Neuronal stem cell (in vitro differentiated cells): Measurements from ENCODE around the gene ADGRV1. TPM values are rescaled to one million over a fixed set of nuclear protein-coding genes. Genes with fewer than 3 reads are reported as not detected.

Source experiments
- DNase-seq: peaks from one replicate; pipeline ENCODE4 v3.0.0-alpha.2; 2013; ENCODE audit warnings: low spot score
- H2AFZ ChIP-seq: one replicate; pipeline ENCODE4 v1.6.1; 2013; ENCODE audit warnings: mild to moderate bottlenecking, low read length, inconsistent platforms
- H2AK5ac ChIP-seq: 2 replicates; pipeline ENCODE4 v1.6.1; 2013; ENCODE audit warnings: low read depth, mild to moderate bottlenecking, inconsistent platforms, low read length, moderate library complexity, mixed read lengths
- H2BK120ac ChIP-seq: 2 replicates; pipeline ENCODE4 v1.6.1; 2013; ENCODE audit warnings: low read depth, mild to moderate bottlenecking, inconsistent platforms, low read length, moderate library complexity, mixed read lengths
- H2BK12ac ChIP-seq: one replicate; pipeline ENCODE4 v1.6.1; 2013; ENCODE audit warnings: low read length, inconsistent platforms
- H2BK15ac ChIP-seq: 2 replicates; pipeline ENCODE4 v1.6.1; 2013; ENCODE audit warnings: mild to moderate bottlenecking, low read length, inconsistent platforms, mixed read lengths
- H2BK5ac ChIP-seq: one replicate; pipeline ENCODE4 v1.6.1; 2013; ENCODE audit warnings: inconsistent platforms, mild to moderate bottlenecking, low read length, moderate library complexity
- H3K14ac ChIP-seq: one replicate; pipeline ENCODE4 v1.6.1; 2013; ENCODE audit warnings: low read length, inconsistent platforms
- H3K18ac ChIP-seq: 2 replicates; pipeline ENCODE4 v1.6.1; 2013; ENCODE audit warnings: low read length, inconsistent platforms
- H3K23ac ChIP-seq: 2 replicates; pipeline ENCODE4 v1.6.1; 2013; ENCODE audit warnings: low read depth, mild to moderate bottlenecking, mixed read lengths, low read length, inconsistent platforms; ENCODE audit not compliant: poor library complexity
- H3K27ac ChIP-seq: replicated peaks from 3 replicates; pipeline ENCODE4 v1.5.1; 2013; ENCODE audit warnings: low read length, inconsistent platforms
- H3K27me3 ChIP-seq, 3 experiments: 2 replicates each; pipeline ENCODE4 v1.6.1; 2013; ENCODE audit warnings: low read length in 3 of 3, mild to moderate bottlenecking in 2 of 3, inconsistent platforms in 1 of 3, low read depth in 1 of 3, mixed read lengths in 1 of 3, moderate library complexity in 1 of 3; ENCODE audit not compliant: control insufficient read depth in 3 of 3, insufficient read depth in 3 of 3
- H3K36me3 ChIP-seq, 2 donors: replicated peaks in 1 of 2; 2 replicates each; pipeline ENCODE4 v1.6.1; 2013; ENCODE audit warnings: low read length in 2 of 2; ENCODE audit not compliant: control insufficient read depth in 2 of 2, insufficient read depth in 2 of 2
- H3K4ac ChIP-seq: 2 replicates; pipeline ENCODE4 v1.6.1; 2013; ENCODE audit warnings: inconsistent platforms, mild to moderate bottlenecking, low read length, moderate library complexity
- H3K4me1 ChIP-seq, 2 donors: 1 replicate in 1 of 2; 2 replicates in 1 of 2; pipeline ENCODE4 v1.6.1; 2013; ENCODE audit warnings: low read length in 2 of 2, low read depth in 1 of 2; ENCODE audit not compliant: control insufficient read depth in 2 of 2, insufficient read depth in 1 of 2
- H3K4me2 ChIP-seq: one replicate; pipeline ENCODE4 v1.6.1; 2013; ENCODE audit warnings: mild to moderate bottlenecking, low read length, inconsistent platforms; ENCODE audit not compliant: insufficient read depth, poor library complexity, severe bottlenecking
- H3K4me3 ChIP-seq, 2 donors: 2 replicates each; pipeline ENCODE4 v1.5.1; 2013; ENCODE audit warnings: low read length in 2 of 2, mild to moderate bottlenecking in 2 of 2, inconsistent platforms in 1 of 2, moderate library complexity in 1 of 2
- H3K79me1 ChIP-seq: one replicate; pipeline ENCODE4 v1.6.1; 2013; ENCODE audit warnings: low read depth, mild to moderate bottlenecking, inconsistent platforms, low read length, moderate library complexity
- H3K9ac ChIP-seq: one replicate; pipeline ENCODE4 v1.6.1; 2013; ENCODE audit warnings: mild to moderate bottlenecking, low read depth, low read length, inconsistent platforms; ENCODE audit not compliant: poor library complexity
- H3K9me3 ChIP-seq, 2 donors: replicated peaks in 1 of 2; 2 replicates each; pipeline versions ENCODE3 to v1.6.1; 2013; ENCODE audit warnings: low read length in 2 of 2, mild to moderate bottlenecking in 2 of 2, inconsistent platforms in 1 of 2, low read depth in 1 of 2, mixed read lengths in 1 of 2, moderate library complexity in 1 of 2; ENCODE audit not compliant: control insufficient read depth in 2 of 2, insufficient read depth in 1 of 2
- H4K8ac ChIP-seq: one replicate; pipeline ENCODE4 v1.6.1; 2013; ENCODE audit warnings: low read depth, mild to moderate bottlenecking, inconsistent platforms, low read length, moderate library complexity
- H4K91ac ChIP-seq: one replicate; pipeline ENCODE4 v1.6.1; 2013; ENCODE audit warnings: low read length, low read depth, mild to moderate bottlenecking, inconsistent platforms; ENCODE audit not compliant: poor library complexity
- WGBS, 2 donors: extraction: QIAGEN DNeasy Blood & Tissue Kit; methylation state at CpG; one replicate each; pipeline ENCODE4 v1.1.7; 2013; ENCODE audit warnings: missing lambda C conversion rate in 2 of 2, mixed read lengths in 1 of 2; ENCODE audit not compliant: insufficient read length in 2 of 2, insufficient replicate concordance in 1 of 2; ENCODE audit errors: extremely low coverage in 2 of 2; 5-methylcytosine and 5-hydroxymethylcytosine counted together
- polyA plus RNA-seq, 2 experiments: library from polyadenylated mRNA; stranded (reverse); fragments of 200-250 nt; gene quantifications; one replicate each; pipeline ENCODE4 v1.2.3, GENCODE V29; 2013

ADGRV1 gene, protein sequence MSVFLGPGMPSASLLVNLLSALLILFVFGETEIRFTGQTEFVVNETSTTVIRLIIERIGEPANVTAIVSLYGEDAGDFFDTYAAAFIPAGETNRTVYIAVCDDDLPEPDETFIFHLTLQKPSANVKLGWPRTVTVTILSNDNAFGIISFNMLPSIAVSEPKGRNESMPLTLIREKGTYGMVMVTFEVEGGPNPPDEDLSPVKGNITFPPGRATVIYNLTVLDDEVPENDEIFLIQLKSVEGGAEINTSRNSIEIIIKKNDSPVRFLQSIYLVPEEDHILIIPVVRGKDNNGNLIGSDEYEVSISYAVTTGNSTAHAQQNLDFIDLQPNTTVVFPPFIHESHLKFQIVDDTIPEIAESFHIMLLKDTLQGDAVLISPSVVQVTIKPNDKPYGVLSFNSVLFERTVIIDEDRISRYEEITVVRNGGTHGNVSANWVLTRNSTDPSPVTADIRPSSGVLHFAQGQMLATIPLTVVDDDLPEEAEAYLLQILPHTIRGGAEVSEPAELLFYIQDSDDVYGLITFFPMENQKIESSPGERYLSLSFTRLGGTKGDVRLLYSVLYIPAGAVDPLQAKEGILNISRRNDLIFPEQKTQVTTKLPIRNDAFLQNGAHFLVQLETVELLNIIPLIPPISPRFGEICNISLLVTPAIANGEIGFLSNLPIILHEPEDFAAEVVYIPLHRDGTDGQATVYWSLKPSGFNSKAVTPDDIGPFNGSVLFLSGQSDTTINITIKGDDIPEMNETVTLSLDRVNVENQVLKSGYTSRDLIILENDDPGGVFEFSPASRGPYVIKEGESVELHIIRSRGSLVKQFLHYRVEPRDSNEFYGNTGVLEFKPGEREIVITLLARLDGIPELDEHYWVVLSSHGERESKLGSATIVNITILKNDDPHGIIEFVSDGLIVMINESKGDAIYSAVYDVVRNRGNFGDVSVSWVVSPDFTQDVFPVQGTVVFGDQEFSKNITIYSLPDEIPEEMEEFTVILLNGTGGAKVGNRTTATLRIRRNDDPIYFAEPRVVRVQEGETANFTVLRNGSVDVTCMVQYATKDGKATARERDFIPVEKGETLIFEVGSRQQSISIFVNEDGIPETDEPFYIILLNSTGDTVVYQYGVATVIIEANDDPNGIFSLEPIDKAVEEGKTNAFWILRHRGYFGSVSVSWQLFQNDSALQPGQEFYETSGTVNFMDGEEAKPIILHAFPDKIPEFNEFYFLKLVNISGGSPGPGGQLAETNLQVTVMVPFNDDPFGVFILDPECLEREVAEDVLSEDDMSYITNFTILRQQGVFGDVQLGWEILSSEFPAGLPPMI (N-terminal part only)
- 12.6 TPM for polyA plus RNA-seq (2013, experiment 1 of 2)
- 12.8 TPM for polyA plus RNA-seq (2013, experiment 2 of 2)

GRCh38 chr5:90558344-90559192, at the start of gene ADGRV1:
ADGRV1 (plus strand) TSS chr5:90558797; CDS start chr5:90558896, 99 bp downstream.
- Histone ChIP-seq H2BK5ac (no peak within 1 kb of the TSS), H3K4me2 (peak within 1 kb of the TSS; percentile 78), H3K18ac (peak within 1 kb of the TSS; percentile 95), H4K8ac (no peak within 1 kb of the TSS), H2BK12ac (peak within 1 kb of the TSS; percentile 78), H3K14ac (peak within 1 kb of the TSS; percentile 50), H3K9ac (peak within 1 kb of the TSS; percentile 92), H2BK120ac (peak within 1 kb of the TSS; percentile 48), H3K4me3 (peak within 1 kb of the TSS; percentile 79 to 93), H2BK15ac (no peak within 1 kb of the TSS), H3K27ac (peak within 1 kb of the TSS; percentile 80), H3K27me3 (peaks cover 0 to 4% (median 0%) of the 10 kb centered on the region in 3 experiments), H3K9me3 (no peaks in the 10 kb centered on the region), H3K36me3 (no peaks in the 10 kb centered on the region), H3K4ac (no peak within 1 kb of the TSS), H3K79me1 (no peaks in the 10 kb centered on the region), H4K91ac (no peak within 1 kb of the TSS), H2AK5ac (no peak within 1 kb of the TSS), H3K4me1 (peaks cover 7 to 43% of the 10 kb centered on the region in 2 donors), H3K23ac (peak within 1 kb of the TSS; percentile 94), H2AFZ (peak within 1 kb of the TSS; percentile 96)
- no CpG with 5 or more reads among the region's 60 CpGs for WGBS, 2 donors
- DNase-seq = peak; percentile 96

DNA sequence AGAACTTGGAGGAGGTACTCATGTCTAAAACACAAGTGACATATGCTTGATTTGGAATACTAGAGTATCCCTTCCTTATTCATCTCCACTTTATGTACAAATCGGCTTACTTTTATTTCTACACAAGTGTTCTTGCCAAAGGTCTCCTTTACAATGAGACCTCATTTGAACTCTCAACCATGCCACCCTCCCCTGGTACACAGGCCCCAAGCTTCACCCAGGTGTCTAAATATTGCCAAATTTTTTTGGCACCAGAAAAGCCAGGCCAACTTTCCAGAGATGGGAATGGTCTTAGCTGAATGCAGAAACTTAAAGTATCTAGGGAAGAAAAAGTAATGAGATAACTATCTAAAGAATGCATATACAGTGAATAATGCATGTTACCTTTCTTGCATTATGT, 48.2 kb upstream of the ADGRV1 start:
- H3K23ac ChIP-seq = no peak overlapping the region
- no peak overlapping the region for H2BK120ac ChIP-seq
- H3K4me2 ChIP-seq = no peak overlapping the region
- no peak overlapping the region for H3K14ac ChIP-seq
- H2AFZ ChIP-seq = no peak overlapping the region
- H3K27me3 ChIP-seq = no peaks in the 10 kb centered on the region
- H3K9ac ChIP-seq = no peak overlapping the region
- H4K8ac ChIP-seq = no peak overlapping the region
- no peaks in the 10 kb centered on the region for H3K9me3 ChIP-seq
- H3K36me3 ChIP-seq = peaks cover 0 to 2% of the 10 kb centered on the region in 2 donors
- no peak overlapping the region for H2BK5ac ChIP-seq
- H3K4me3 ChIP-seq = no peak overlapping the region
- no CpG with 5 or more reads among the region's 1 CpG for WGBS, 2 donors
- H4K91ac ChIP-seq = no peak overlapping the region
- H3K4ac ChIP-seq = no peak overlapping the region
- no peaks in the 10 kb centered on the region for H3K79me1 ChIP-seq
- H3K4me1 ChIP-seq = no peaks in the 10 kb centered on the region
- no peak for DNase-seq
- H3K27ac ChIP-seq = no peak overlapping the region
- no peak overlapping the region for H3K18ac ChIP-seq
- H2BK12ac ChIP-seq = no peak overlapping the region
- H2AK5ac ChIP-seq = no peak overlapping the region
- H2BK15ac ChIP-seq = no peak overlapping the region

GRCh38 chr5:90514520-90514919, 44.1 kb upstream of the ADGRV1 start:
- Histone ChIP-seq H3K79me1 (no peaks in the 10 kb centered on the region), H3K4me1 (no peaks in the 10 kb centered on the region), H3K4me2 (no peak overlapping the region), H3K14ac (no peak overlapping the region), H2AK5ac (no peak overlapping the region), H2BK15ac (no peak overlapping the region), H3K18ac (no peak overlapping the region), H3K9me3 (no peaks in the 10 kb centered on the region), H3K36me3 (peaks cover 0 to 17% of the 10 kb centered on the region in 2 donors), H3K27ac (no peak overlapping the region), H3K23ac (no peak overlapping the region), H3K9ac (no peak overlapping the region), H4K91ac (no peak overlapping the region), H2BK12ac (no peak overlapping the region), H3K27me3 (no peaks in the 10 kb centered on the region), H3K4me3 (no peak overlapping the region), H2BK120ac (no peak overlapping the region), H2AFZ (no peak overlapping the region), H2BK5ac (no peak overlapping the region), H4K8ac (peak overlapping the region; percentile 82), H3K4ac (no peak overlapping the region)
- no peak for DNase-seq
- WGBS, 2 donors = no CpG with 5 or more reads among the region's 3 CpGs
